ENCODE results near the gene DHRS12. TPM values are rescaled to one million over a fixed set of nuclear protein-coding genes. Genes with fewer than 3 reads are reported as not detected.

DHRS12 gene
- total and polyA plus RNA-seq, 12 donors = 4.3 to 33.9 (median 11.6) TPM

- Histone ChIP-seq H3K9me3 (replicated peaks in 1 of 3) (no peaks in the 10 kb centered on the region), H3K4me3 (no peak overlapping the region), H3K4me1 (replicated peaks in 1 of 2) (peaks cover 0 to 31% of the 10 kb centered on the region in 2 donors), H3K27me3 (no peaks in the 10 kb centered on the region), H3K27ac (peak overlapping the region in 2 of 5 donors; percentile 45 to 69), H3K36me3 (replicated peaks in 1 of 2) (peaks cover 0 to 9% of the 10 kb centered on the region in 2 donors)
- 90 to 98% (median 96%) methylated on average over 2 of the region's 2 CpGs for WGBS, 4 donors
- intact Hi-C loops (cut with DNase I) = loop anchor here (5.0 to 10.0 kb wide), 2 partner anchors 144 to 151 kb away; no protein-coding TSS in a partner anchor
- DNase-seq = no peak
- TF ChIP-seq, protein P1, sequence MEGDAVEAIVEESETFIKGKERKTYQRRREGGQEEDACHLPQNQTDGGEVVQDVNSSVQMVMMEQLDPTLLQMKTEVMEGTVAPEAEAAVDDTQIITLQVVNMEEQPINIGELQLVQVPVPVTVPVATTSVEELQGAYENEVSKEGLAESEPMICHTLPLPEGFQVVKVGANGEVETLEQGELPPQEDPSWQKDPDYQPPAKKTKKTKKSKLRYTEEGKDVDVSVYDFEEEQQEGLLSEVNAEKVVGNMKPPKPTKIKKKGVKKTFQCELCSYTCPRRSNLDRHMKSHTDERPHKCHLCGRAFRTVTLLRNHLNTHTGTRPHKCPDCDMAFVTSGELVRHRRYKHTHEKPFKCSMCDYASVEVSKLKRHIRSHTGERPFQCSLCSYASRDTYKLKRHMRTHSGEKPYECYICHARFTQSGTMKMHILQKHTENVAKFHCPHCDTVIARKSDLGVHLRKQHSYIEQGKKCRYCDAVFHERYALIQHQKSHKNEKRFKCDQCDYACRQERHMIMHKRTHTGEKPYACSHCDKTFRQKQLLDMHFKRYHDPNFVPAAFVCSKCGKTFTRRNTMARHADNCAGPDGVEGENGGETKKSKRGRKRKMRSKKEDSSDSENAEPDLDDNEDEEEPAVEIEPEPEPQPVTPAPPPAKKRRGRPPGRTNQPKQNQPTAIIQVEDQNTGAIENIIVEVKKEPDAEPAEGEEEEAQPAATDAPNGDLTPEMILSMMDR (IDR thresholded peaks at IDR 0.05) = no peak
- no peak for TF ChIP-seq POLR2A (IDR thresholded peaks at IDR 0.05)
Observed at GRCh38 chr13:51738226-51738905, 65.6 kb downstream of the DHRS12 start.

DNA sequence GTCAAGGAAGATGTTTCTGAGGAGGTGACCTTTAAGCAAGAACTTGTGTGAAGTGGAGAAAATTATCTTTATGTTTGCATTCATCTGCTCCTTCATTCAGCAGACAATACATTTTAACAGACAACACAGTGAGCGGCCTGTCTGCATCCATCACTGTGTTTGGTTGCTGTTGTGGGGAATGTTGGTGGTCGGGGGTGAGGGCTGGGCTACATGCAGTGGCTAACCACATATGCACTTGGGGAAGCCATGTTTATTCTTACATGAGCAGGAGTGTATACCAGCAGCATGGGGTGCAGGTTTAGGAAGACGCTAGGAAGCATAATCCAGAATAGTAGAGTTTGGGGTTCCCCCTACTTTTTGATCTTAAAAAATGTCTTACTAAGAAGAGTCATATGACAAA is 66.4 kb downstream of the DHRS12 start:
- Histone ChIP-seq H3K4me3 (no peak overlapping the region), H3K9me3 (replicated peaks in 1 of 3) (no peaks in the 10 kb centered on the region), H3K27ac (no peak overlapping the region), H3K4me1 (replicated peaks in 1 of 2) (peaks cover 0 to 24% of the 10 kb centered on the region in 2 donors), H3K27me3 (no peaks in the 10 kb centered on the region), H3K36me3 (replicated peaks in 1 of 2) (peaks cover 0 to 9% of the 10 kb centered on the region in 2 donors)
- intact Hi-C loops (cut with DNase I) = loop anchor here (5.0 to 10.0 kb wide), 2 partner anchors 143 to 150 kb away; no protein-coding TSS in a partner anchor
- 79 to 95% (median 91%) methylated on average over 3 of the region's 3 CpGs for WGBS, 4 donors
- TF ChIP-seq, protein P1 (IDR thresholded peaks at IDR 0.05) = no peak
- TF ChIP-seq POLR2A (IDR thresholded peaks at IDR 0.05) = no peak
- DNase-seq = no peak

- H3K27ac ChIP-seq = no peak overlapping the region
- TF ChIP-seq, protein P1 (IDR thresholded peaks at IDR 0.05) = no peak
- no peak for TF ChIP-seq POLR2A (IDR thresholded peaks at IDR 0.05)
- peaks cover 0 to 7% of the 10 kb centered on the region in 2 donors for H3K36me3 ChIP-seq (replicated peaks in 1 of 2)
- intact Hi-C loops (cut with DNase I) = loop anchor here (5.0 to 10.0 kb wide), 2 partner anchors 140 to 147 kb away; no protein-coding TSS in a partner anchor
- H3K4me3 ChIP-seq = no peak overlapping the region
- DNase-seq = no peak
- H3K27me3 ChIP-seq = no peaks in the 10 kb centered on the region
- H3K4me1 ChIP-seq (replicated peaks in 1 of 2) = peaks cover 20 to 24% of the 10 kb centered on the region in 2 donors
- 88 to 95% (median 92%) methylated on average over 2 of the region's 2 CpGs for WGBS, 4 donors
- no peaks in the 10 kb centered on the region for H3K9me3 ChIP-seq (replicated peaks in 1 of 3)
Observed at GRCh38 chr13:51734786-51735185, 69.2 kb downstream of the DHRS12 start.

GRCh38 chr13:51733374-51734298 is 70.3 kb downstream of the DHRS12 start:
- intact Hi-C loops (cut with DNase I) = loop anchor here in 1 of 2 donors (10.0 kb wide), 1 partner anchor 139 kb away; no protein-coding TSS in a partner anchor
- 83 to 86% (median 84%) methylated on average over 3 of the region's 3 CpGs for WGBS, 4 donors
- Histone ChIP-seq H3K27me3 (no peaks in the 10 kb centered on the region), H3K4me1 (replicated peaks in 1 of 2) (peaks cover 24 to 35% of the 10 kb centered on the region in 2 donors), H3K27ac (no peak overlapping the region), H3K4me3 (no peak overlapping the region), H3K36me3 (replicated peaks in 1 of 2) (no peaks in the 10 kb centered on the region), H3K9me3 (replicated peaks in 1 of 3) (no peaks in the 10 kb centered on the region)
- DNase-seq = no peak
- TF ChIP-seq POLR2A (IDR thresholded peaks at IDR 0.05) = no peak
- TF ChIP-seq, protein P1 (IDR thresholded peaks at IDR 0.05) = no peak

Data from adrenal gland (tissue), 12 donors.